ENCODE measurements around the gene MKLN1. TPM values are rescaled to one million over a fixed set of nuclear protein-coding genes. Genes with fewer than 3 reads are reported as not detected.

MKLN1 gene
- total RNA-seq, 1 experiment from 2014 or later, result 48.5 TPM

- ChIA-PET CTCF (no interaction called here), RAD21 (ENCODE audit: low non-redundant PET in 1 of 2, low total read pairs in 2 of 2, uncharacterized antibody in 2 of 2, unreplicated experiment in 2 of 2) (no interaction called here), POLR2A (no interaction called here)
- Histone ChIP-seq H3K9ac (ENCODE audit: low read length) (no peak overlapping the region), H3K27me3 (ENCODE audit: insufficient read depth, low read length) (no peaks in the 10 kb centered on the region), H3K9me2 (ENCODE audit: insufficient read depth) (no peaks in the 10 kb centered on the region), H3K4me3 (replicated peaks in 1 of 2; ENCODE audit: low read depth in 1 of 2, low read length in 2 of 2) (no peak overlapping the region), H3K4me2 (ENCODE audit: low read length) (peak overlapping the region; percentile 0; the same call in 1 of the 2 replicates), H3K79me2 (ENCODE audit: insufficient read depth, low read length) (peaks cover 60% of the 10 kb centered on the region), H3K4me1 (ENCODE audit: control insufficient read depth in 1 of 2, insufficient read depth in 2 of 2, low read length in 2 of 2) (peaks cover 83 to 90% of the 10 kb centered on the region in 2 experiments), H3K27ac (ENCODE audit: low read depth, low read length) (no peak overlapping the region; the same call in 1 of the 2 replicates), H3K36me3 (ENCODE audit: control insufficient read depth in 1 of 2, insufficient read depth in 2 of 2, low read length in 2 of 2) (no peaks in the 10 kb centered on the region), H2AFZ (ENCODE audit: low read depth, low read length, poor library complexity, severe bottlenecking) (no peak overlapping the region), H4K20me1 (ENCODE audit: insufficient read depth) (no peaks in the 10 kb centered on the region), H3K9me3 (ENCODE audit: control insufficient read depth in 1 of 2, insufficient read depth in 1 of 2, low read depth in 1 of 2, low read length in 2 of 2) (no peaks in the 10 kb centered on the region)
- BruUV-seq (replicated peaks), result no TSS peak
- intact Hi-C loops (cut with micrococcal nuclease), result no loop called here
- ATAC-seq (no peak), DNase-seq (ENCODE audit: low read depth, low spot score) (no peak)
- no peak for TF ChIP-seq ELF1 (IDR thresholded peaks at IDR 0.05; ENCODE audit: borderline replicate concordance, low read depth)
- no peak for TF ChIP-seq EZH2 (IDR thresholded peaks at IDR 0.05)
- TF ChIP-seq POLR2A (IDR thresholded peaks at IDR 0.05; ENCODE audit: borderline replicate concordance, extremely low read depth, insufficient read depth, insufficient read length), result no peak
- no peak for TF ChIP-seq ZNF274 (IDR thresholded peaks at IDR 0.05; ENCODE audit: low read depth, low read length)
- TF ChIP-seq TCF7L2 (IDR thresholded peaks at IDR 0.05; ENCODE audit: borderline replicate concordance, extremely low read depth, insufficient read depth, insufficient read length), result no peak
- no peak for TF ChIP-seq POLR2AphosphoS5 (IDR thresholded peaks at IDR 0.05; ENCODE audit: low read depth, low read length)
- no peak for TF ChIP-seq CBX3 (IDR thresholded peaks at IDR 0.05; ENCODE audit: low read depth)
- TF ChIP-seq YY1 (IDR thresholded peaks at IDR 0.05; ENCODE audit: extremely low read depth, insufficient replicate concordance, low read depth, low read length), result no peak
- TF ChIP-seq SIN3A (IDR thresholded peaks at IDR 0.05; ENCODE audit: low read depth), result no peak
- no peak for TF ChIP-seq JUND (IDR thresholded peaks at IDR 0.05)
- TF ChIP-seq ATF3 (IDR thresholded peaks at IDR 0.05), result no peak
- no peak for TF ChIP-seq REST (IDR thresholded peaks at IDR 0.05; ENCODE audit: low read depth)
- no peak for TF ChIP-seq EGR1 (IDR thresholded peaks at IDR 0.05; ENCODE audit: low read depth)
- TF ChIP-seq SRF (IDR thresholded peaks at IDR 0.05; ENCODE audit: low read depth), result no peak
- TF ChIP-seq EZH2phosphoT487 (IDR thresholded peaks at IDR 0.05; ENCODE audit: borderline replicate concordance), result no peak
- TF ChIP-seq MAX (IDR thresholded peaks at IDR 0.05), result no peak
- no peak for TF ChIP-seq ZBTB33 (IDR thresholded peaks at IDR 0.05; ENCODE audit: extremely low read depth, insufficient replicate concordance, low read length)
- no peak for TF ChIP-seq CTCF (IDR thresholded peaks at IDR 0.05 in 2 of 3, conservative IDR thresholded peaks at IDR 0.05 in 1 of 3; ENCODE audit: borderline replicate concordance in 1 of 3, insufficient read depth in 1 of 3, low read depth in 2 of 3, low read length in 2 of 3)
- no peak for TF ChIP-seq CEBPB (IDR thresholded peaks at IDR 0.05; ENCODE audit: low read depth)
Measured at GRCh38 chr7:131543298-131543697, 215.6 kb downstream of the MKLN1 start.

Data from HCT116 (cell line).